Stimulated activated CD8-positive, alpha-beta memory T cell treated with anti-CD3 and anti-CD28 coated beads, Interleukin-15, amount 100 ng/mL, for 1 hour (primary cell): ENCODE data around the gene CCDC60.

Source experiments
- DNase-seq: peaks from one replicate; pipeline ENCODE4 v3.0.0-alpha.2; 2020; ENCODE audit warnings: low read depth

The CCDC60 gene

GRCh38 chr12:119544765-119545625 is 210.5 kb downstream of the CCDC60 start:
- DNase-seq, result peak; percentile 27

- DNase-seq, result no peak
These were observed 211.8 kb downstream of the CCDC60 start for GRCh38 chr12:119546340-119546739.

- DNase-seq, result no peak
These were observed 212.5 kb downstream of the CCDC60 start for GRCh38 chr12:119547001-119547400.

GRCh38 chr12:119556854-119557253 is 222.3 kb downstream of the CCDC60 start:
- DNase-seq, result no peak

GRCh38 chr12:119565404-119565803 is 230.9 kb downstream of the CCDC60 start:
- DNase-seq, result no peak

- DNase-seq, result no peak
These were observed 236.2 kb downstream of the CCDC60 start for GRCh38 chr12:119570771-119571170.

- DNase-seq, result no peak
These were observed 238.6 kb downstream of the CCDC60 start for GRCh38 chr12:119573086-119573485.

GRCh38 chr12:119574255-119574654 is 239.7 kb downstream of the CCDC60 start:
- no peak for DNase-seq

- DNase-seq, result no peak
These were observed 241.7 kb downstream of the CCDC60 start for GRCh38 chr12:119576118-119576810.

GRCh38 chr12:119576915-119577314 is 242.4 kb downstream of the CCDC60 start:
- no peak for DNase-seq

GRCh38 chr12:119578112-119578511 is 243.6 kb downstream of the CCDC60 start:
- DNase-seq, result no peak

GRCh38 chr12:119589097-119589496 is 254.6 kb downstream of the CCDC60 start:
- no peak for DNase-seq

GRCh38 chr12:119589634-119590033 is 255.1 kb downstream of the CCDC60 start:
- DNase-seq, result no peak
